NCI-H1105 treated with DMSO at 0.1 percent for 48 hours (cell line): ENCODE measurements around the gene AURKAIP1.
A peak's percentile ranks its signal among the peaks of the same experiment; 100 is the strongest.
"Not testable (repeated sequence)": the region's sequence is repeated elsewhere in the genome, so short reads cannot be mapped to it uniquely, and the experiment has no call there.

Source experiments
- DNase-seq: peaks from one replicate; lab custom pipeline; 2025; lab: John Stamatoyannopoulos, UW

Gene AURKAIP1

DNA sequence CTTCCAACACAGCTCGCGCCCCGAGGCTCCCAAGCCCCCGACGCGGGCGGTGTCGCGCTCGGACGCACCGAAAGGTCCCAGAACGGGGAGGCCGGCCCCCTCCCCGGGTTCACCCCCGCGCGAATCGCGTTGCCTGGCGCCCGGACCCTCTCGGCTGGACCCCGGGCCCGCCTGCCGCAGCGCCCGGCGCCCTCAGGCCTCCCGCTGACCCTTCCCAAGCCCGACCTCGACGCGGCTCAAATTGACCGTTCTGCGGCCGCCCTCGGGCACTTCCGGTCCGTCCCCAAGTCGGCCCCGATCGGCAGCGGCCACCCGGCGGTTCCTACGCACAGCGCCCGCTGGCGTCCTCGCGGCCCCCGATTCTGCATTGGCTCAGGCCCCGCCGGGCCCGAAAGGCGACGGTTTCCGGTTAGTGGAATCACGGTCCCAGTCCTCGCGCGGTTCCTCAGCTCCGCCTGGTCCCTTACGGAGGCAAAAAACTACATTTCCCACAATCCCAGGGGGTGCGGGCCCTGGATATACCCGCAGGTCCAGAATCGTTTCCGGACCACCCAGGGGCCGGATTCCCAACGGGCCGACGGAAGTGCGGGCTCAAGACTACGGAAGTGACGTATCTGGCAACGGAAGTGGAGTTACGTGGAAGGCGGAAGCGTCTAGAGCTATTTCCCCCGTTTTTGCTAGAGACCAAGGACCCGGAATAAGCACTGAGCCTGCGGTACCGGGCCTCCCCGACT is at the start of gene AURKAIP1:
Gene AURKAIP1 (minus strand): TSS at position 279 of the 734 bp plus-strand sequence. CDS start 451 bp downstream, outside the sequence.
- DNase-seq, result peak; percentile 99

DNA sequence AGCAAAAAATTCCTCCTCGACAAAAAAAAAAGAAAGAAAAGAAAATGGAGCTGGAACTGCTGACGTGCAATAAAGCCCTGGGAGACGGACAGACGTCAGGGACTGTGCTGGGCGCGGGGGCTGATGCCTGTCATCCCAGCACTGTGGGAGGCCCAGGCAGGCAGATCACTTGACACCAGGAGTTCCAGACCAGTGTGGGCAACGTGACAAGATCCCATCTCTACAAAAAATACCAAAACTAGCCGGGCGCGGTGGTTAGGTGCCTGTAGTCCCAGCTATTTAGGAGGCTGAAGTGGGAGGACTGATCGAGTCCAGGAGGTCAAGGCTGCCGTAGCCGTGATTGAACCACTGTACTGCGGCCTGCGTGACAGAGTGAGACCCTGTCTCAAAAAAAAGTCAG is 49.7 kb upstream of the AURKAIP1 start:
- DNase-seq, result no peak

DNA sequence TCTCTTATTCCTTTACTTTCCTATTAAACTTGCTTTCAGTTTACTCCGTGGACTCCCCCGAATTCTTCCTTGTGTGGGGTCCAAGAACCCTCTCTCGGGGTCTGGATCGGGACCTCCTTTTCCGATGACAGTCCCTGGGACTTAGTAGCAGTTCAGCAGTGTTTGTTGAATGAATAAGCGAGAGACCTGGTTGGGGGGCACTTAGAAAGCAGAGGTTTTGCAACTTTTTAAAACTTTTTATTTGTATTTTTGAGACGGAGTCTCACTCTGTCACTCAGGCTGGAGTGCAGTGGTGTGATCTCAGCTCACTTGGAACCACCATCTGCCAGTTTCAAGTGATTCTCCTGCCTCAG is 48.2 kb upstream of the AURKAIP1 start:
- no peak for DNase-seq

DNA sequence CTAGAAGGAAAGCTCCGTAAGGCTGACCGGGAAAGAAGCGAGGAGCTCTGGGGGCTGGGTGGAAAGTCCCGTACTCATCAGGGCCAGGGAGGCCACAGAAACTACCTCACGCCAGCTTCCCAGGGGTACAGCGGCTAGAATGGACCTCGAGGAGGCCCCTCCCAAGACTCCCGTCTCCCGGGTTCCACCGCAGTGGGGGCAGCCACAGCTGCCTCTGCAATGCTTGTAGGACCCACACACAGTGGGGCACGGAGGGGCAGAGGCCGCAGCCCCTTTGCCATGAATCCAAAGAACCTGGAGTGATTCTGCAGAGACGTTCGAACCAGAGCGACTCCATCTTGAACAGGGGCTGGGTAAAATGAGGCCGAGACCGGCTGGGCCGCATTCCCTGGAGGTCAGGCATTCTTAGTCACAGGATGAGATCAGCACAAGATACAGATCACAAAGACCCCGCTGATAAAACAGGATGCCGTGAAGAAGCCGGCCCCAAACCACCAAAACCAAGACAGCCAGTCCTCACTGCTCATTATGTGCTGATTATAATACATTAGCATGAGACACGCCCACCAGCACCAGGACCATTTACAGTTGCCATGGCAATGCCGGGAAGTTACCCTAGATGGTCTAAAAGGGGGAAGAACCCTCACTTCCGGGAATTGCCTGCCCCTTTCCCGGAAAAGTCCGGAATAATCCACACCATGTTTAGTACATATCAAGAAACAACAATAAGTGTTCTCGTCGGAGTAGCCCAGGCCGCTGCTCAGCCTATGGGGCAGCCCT is 47.6 kb upstream of the AURKAIP1 start:
- DNase-seq, result no peak

DNA sequence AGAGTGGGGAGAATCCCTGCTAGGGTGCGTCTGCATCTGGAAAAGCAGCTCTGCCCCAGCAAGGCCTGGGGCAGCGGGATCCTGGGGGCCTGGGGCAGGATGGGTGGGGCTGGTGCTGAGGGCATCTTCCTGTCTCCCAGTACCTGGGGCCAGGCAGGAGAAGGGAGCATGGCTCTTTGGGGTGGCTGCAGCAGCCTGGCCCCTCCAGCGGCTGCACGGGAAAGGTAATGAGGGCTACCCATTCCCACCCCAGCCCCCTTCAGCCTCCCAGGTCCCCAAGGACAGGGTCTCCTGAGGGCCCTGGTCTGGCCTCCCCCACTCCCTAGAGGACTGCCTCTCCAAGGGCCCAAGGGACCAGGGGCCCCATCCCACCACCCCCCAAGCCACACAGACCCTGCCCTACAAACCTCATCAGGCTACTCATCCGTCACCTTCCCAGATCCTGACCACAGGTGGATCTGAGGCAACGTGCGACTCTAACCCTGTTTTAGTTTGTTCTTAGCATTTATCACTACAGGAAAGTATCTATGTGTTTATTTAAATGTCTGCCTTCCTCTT is 47.0 kb upstream of the AURKAIP1 start:
- DNase-seq, result no peak

DNA sequence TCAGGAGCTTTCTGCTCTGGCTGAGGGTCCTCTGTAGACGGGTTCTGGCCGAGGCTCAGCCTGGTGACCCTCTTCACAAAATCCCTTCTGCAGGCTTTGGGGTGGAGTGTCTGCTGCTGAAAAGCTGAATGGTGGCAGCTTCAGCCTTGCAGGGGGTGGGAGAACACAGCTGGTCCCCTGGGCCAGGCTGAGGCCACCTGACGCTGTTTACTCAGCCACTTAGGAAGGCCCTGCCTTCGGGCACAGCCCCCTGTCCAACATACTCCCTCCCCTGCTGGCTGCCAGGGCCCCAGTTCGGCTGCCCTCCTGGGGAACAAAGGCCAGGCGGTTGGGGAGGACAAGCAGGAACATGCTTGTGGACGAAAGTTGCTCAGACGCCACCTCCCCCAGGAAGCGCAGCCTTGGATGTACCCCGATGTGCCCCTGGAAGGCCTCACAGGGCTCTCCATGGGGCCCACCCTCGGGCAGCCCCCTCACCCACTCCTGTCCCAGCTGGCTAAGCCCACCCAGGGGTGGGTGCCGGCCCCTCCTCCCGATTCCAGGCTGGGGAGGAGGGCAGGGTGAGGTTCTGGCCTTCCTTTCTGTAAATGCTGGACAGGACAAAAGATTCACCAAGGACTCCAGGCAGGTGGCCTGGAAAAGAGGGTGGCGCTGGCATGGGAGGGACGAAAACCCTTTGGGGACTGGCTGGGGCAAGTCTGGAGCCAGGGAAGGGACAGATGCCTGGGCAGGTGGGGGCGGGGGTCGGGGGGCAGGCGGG is 46.3 kb upstream of the AURKAIP1 start, which contains the start of gene ANKRD65:
Gene ANKRD65 (minus strand): TSS at position 130 of the 760 bp plus-strand sequence. CDS start 271 bp downstream, outside the sequence.
- peak; percentile 85 for DNase-seq

DNA sequence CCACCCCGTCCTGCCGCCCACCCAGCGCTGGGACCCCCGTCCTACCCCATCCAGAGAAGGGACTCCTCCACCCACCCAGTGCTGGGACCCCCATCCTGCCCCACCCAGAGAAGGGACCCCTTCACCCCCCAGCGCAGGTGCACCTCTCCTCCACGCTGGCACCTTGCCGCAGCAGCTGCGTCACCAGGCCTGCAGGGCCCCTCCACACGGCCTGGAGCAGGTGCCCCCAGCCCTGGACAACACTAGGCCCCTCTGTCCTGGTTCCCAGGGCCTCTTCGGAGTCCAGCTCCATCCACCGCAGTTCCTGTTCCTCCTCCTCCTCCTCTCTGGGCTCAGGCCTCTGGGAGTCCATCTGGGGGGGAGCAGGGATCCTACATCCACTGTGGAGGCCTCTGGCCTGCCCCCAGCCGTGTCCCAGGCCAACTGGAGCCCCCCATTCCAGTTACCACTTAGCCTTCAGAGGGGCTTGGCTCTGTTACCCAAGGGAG is 45.7 kb upstream of the AURKAIP1 start:
- DNase-seq, result no peak

DNA sequence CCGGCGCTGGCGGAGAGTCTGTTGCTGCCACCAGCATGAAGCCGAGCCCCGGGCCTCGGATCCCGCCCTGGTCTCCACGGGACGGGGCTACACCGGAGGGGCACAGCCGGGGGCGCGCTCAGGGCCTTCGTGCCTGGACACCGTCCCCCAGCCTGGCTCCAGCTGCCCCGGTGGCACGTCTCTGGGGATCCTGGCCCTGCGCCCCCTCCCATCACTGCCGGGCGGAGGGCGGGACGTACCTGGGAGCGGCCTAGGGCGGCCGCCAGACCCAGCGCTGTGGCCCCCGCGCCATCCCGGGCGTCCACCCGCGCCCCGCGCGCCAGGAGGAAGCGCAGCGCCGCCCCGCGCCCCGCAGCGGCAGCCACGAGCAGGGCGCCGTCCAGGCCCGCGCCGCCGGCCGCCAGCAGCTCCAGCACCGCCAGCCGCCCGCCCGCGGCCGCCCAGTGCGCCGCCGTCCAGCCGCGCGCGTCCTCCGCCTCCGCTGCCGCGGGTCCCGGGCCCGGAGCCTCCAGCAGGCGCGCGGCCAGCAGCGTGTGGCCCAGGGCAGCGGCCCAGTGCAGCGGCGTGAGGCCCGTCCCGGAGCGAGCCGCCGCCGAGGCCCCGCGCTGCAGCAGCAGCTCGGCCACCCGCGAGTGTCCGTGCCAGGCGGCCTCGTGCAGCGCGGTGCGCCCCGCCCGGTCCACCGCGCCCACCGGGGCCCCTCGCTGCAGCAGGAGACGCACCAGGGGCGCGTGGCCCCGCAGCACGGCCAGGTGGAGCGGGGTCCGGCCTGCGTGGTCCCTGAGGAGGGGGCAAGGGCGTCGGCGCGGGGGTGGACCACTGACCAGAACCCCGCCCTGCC is 45.0 kb upstream of the AURKAIP1 start:
- no peak for DNase-seq

DNA sequence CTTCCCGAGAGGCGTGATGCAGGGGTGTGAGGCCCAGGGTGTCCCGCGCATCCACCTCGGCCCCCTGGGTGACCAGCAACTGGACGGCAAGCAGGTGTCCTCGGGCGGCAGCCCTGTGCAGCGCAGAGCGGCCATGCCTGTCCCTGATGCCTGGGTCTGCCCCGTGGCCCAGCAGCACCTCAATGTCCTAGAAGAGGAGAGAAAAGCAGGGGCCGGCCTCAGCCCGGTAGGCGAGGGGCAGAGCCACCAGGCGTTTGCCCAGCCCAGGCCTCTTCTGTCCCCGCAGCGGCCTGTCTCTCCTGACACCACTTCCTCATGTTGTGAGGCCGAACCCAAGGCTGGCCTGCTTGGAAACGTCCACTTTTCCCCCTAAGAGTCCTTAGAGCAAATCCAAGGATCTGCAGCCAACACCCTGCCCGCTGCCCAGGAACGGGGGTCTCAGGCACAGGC is 44.4 kb upstream of the AURKAIP1 start:
- DNase-seq, result no peak

DNA sequence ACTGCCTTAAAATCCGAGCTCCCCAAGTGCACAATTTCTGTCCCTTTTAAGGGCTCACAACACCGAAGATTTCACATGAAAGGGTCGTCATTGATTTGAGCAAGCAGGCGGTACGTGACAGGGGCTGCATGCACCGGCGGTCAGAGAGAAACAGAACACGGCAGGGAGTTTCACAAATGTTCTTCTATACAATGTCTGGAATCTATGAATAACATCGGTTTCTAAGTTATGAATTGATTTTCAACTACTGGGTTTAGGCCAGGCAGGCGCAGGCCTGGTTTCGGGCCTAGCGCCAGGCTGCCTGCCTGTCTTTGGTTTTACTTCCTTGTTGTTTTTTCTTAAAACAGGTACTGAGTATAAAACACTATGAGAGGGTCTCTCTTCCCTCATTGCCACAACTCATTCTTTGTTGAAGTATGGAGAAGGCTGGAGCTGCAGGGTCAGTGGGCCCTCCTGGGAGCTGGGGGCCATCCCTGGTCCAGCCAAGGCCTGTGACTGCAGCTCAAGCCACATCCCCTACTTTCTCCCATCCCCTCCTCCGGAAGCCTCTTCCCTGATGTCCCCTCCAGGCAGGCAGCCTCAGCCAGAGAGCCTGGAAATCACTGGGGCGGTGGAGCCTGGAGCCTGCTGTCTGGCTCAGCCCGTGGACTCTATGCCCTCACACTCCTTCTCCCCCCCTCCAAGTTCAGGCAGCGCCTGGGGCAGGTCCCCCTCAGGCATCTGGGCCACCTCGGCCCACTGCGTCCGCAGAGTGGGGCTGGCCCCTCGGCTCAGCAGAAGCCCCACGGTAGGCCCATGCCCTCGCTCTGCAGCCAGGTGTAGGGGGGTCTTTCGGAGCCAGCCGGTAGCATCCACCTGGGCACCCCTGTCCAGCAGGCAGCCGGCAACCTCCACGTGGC is 43.7 kb upstream of the AURKAIP1 start:
- no peak for DNase-seq

DNA sequence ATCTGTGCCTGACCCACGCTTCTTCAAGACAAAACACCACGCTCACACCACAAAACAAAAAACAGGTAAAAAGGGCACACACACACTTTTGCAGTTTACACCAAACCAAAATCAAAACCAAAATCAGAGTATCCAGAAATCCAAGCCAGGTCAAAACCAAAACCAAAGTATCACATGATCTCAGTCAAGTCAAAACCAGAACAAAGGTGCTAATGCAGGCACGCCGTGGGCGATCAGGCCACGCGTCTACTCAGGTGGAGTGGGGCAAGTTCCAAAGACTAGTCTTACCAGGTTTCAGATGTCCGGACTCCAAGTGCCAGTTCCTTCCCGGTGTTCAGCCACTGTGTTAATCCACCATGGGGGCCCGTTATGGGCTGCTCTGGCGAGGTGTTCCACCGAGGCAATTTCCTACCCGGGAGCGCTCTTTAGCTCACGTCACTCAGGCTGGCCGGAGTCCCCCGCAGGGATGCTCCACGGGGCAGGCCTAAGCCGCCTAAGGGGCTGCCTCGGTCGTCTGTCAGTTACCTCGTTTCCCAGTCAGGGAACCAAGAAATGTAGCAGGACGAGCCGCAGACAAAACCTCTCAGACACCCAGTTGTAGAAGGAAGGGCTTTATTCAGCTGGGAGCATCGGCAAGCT is 42.9 kb upstream of the AURKAIP1 start:
- not testable (repeated sequence) for DNase-seq

DNA sequence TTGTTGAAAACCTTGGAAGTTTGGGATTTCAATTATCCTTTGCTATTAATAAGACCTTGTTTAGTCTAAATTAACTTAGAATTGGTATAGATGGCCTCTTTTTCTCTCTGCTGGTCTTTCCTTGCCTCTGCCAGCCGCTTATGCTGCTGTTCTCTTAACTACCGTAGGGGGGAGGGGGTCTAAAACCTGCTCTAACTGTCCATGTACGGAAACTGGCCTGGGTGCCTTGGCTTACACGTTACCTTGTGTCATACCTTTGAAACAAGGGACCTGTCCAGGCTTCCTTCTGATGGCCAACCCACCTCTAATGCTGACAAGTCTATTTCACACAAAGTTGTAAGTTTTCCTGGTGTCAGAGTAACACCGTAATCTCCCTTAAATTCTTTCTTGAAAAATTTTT is 42.4 kb upstream of the AURKAIP1 start:
- not testable (repeated sequence) for DNase-seq

DNA sequence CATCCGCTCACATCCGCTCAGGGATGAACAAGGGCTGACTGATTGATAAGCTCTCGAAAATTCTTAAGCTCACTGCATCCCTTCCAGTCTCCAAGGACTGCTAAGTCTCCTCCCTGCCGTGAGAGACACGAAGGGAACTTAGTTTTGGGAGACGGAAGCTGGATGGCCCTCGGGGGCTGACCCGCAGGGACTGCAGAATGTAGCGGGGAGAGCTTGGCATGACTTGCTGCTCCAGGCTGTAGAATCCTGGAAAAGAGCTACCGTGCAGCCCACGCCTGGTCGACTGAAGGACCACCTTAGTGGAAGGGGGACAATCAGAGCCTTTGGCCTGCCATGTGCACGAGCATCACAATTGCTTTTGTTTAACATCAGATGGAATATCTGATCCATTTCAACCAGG is 40.7 kb upstream of the AURKAIP1 start:
- DNase-seq, result no peak

DNA sequence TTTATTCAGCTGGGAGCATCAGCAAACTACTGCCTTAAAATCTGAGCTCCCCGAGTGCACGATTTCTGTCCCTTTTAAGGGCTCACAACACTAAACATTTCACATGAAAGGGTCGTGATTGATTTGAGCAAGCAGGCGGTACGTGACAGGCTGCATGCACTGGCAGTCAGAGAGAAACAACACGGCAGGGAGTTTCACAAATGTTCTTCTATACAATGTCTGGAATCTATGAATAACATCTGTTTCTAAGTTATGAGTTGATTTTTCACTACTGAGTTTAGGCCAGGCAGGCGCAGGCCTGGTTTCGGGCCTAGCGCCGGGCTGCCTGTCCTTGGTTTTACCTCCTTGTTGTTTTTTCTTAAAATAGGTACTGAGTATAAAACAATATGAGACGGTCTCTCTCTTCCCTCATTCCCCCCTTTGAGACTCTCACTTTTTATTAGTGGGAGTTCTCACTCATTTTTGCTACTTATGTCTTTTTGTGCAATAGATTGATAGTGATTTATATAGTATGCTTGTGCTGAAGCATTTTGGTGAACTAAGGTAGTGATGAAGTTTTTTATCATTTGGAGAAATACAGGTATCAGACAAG is 37.4 kb upstream of the AURKAIP1 start:
- DNase-seq, result not testable (repeated sequence)

DNA sequence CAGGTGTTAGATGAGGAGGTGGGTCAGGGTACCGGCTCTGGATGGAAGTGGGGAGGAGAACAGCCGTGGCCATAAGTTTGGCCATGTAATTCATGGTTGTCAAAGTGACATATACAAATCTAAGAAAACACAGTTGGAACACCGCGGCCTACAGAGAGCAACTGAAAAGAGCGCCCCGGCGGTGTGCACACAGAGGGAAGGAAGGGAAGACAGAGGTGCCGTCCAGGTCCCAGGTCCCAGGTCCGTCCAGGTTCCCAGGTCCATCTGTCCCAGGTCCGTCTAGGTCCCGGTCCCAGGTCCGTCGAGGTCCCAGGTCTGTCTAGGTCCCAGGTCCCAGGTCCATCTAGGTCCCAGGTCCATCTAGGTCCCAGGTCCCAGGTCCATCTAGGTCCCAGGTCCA is 36.6 kb upstream of the AURKAIP1 start:
- no peak for DNase-seq

DNA sequence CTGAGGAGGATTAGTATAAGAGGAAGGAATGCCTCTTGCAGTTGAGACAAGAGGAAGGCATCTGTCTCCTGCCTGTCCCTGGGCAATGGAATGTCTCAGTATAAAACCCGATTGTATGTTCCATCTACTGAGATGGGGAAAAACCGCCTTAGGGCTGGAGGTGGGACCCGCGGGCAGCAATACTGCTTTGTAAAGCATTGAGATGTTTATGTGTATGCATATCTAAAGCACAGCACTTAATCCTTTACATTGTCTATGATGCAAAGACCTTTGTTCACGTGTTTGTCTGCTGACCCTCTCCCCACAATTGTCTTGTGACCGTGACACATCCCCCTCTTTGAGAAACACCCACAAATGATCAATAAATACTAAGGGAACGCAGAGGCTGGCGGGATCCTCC is 35.2 kb upstream of the AURKAIP1 start:
- DNase-seq, result not testable (repeated sequence)

DNA sequence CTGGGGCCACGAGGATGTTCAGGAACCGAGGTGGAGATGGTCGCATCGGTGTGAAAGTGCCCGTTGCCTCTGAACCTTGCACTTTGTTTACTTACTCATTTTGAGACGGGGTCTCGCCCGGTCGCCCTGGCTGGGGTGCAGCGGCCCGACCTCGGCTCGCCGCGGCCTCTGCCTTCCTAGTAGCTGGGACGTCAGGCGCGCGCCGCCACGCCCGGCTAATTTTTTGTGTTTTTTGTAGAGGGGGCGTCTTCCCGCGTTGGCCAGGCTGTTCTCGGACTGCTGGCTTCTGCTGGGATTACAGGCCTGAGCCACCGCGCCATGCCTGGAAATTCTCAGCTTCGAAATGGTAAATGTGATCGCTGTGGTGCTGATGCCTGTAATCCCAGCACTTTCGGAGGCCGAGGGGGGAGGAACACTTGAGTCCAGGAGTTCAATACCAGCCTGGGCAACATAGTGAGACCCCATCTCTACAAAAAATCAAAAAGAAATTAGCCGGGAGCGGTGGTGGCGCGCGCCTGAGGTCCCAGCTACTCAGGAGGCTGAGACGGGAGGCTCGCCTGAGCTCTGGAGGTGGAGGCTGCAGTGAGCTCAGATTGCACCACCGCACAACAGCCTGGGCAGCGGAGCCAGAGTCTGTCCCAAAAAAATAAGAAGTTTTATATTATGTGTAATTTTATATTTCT is 32.8 kb upstream of the AURKAIP1 start:
- DNase-seq, result no peak

DNA sequence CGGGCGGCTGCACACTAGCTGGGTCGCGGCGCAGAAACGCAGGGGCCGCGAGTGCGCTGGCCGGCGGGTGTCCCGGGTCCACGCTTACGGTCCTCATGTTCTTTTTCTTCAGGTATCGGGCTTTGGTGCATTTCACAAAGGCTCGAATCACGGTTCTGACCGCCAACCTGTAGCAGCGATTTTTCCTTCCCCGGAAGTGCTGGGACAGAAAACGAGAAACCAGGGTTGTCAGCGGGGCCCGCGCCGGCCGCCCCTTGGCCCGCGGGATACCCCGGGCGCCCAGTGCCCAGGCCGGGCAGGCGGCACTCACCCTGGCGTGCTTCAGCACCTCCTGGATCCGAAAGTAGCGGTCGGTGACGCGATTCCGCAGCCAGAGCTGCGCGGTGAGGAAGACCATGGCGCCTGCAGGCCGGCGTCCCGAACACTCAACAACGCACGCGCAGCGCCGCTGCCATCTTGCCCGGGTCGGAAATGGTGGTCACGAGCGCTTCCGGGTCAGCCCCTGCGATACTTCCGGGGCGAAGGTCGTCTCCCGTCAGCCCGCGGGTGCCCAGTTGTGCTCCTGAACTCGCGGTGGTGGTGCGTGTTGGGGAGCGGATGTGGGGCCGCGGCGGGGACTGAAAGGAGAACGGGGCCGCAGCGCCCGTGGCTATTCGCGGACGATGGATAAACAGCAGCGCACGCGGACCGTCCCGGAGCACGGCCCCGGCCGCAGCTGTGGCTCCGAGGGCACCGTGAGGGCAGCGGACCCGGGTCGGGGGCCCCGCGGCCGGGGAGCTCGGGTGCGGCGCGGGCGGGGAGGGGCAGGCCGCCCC is 32.0 kb upstream of the AURKAIP1 start, which contains the start of gene MRPL20:
Gene MRPL20 (minus strand): TSS at position 473 of the 815 bp plus-strand sequence. CDS start 76 bp downstream, at position 397.
- peak; percentile 88 for DNase-seq
